Inflammatory macrophage (primary cell): ENCODE results near the gene C10orf53.

Source experiments
- DNase-seq, 2 donors: peaks; one replicate each; pipeline ENCODE4 v3.0.0-alpha.2; 2020 to 2022
- total RNA-seq, 18 experiments: gene quantifications; one replicate each; lab custom pipeline; 2026; ENCODE audit warnings: mixed read lengths in 6 of 18, inconsistent platforms in 2 of 18; lab: John Stamatoyannopoulos, UW

The C10orf53 gene
- 0 to 0.16 (median 0) reads per million in 18 experiments for total RNA-seq

GRCh38 chr10:49679480-49679893 is at the start of gene C10orf53:
Gene C10orf53 (plus strand): TSS chr10:49679651. CDS start chr10:49679698, 47 bp downstream.
- peak; percentile 50 to 56 for DNase-seq

- DNase-seq = no peak
Measured at GRCh38 chr10:49631975-49632374, 47.5 kb upstream of the C10orf53 start.

GRCh38 chr10:49632406-49633317 is 46.8 kb upstream of the C10orf53 start:
- no peak for DNase-seq

- no peak for DNase-seq
Measured at GRCh38 chr10:49633327-49634068, 46.0 kb upstream of the C10orf53 start.

- no peak for DNase-seq
Measured at GRCh38 chr10:49634069-49634660, 45.3 kb upstream of the C10orf53 start.

GRCh38 chr10:49642311-49642710 is 37.1 kb upstream of the C10orf53 start:
- DNase-seq = no peak

GRCh38 chr10:49643241-49644034 is 36.0 kb upstream of the C10orf53 start:
- DNase-seq = no peak

- DNase-seq = no peak
Measured at GRCh38 chr10:49644035-49644646, 35.3 kb upstream of the C10orf53 start.

GRCh38 chr10:49645417-49645816 is 34.0 kb upstream of the C10orf53 start:
- DNase-seq = no peak

- DNase-seq = peak; percentile 9 to 65
Measured at GRCh38 chr10:49645871-49646870, 33.3 kb upstream of the C10orf53 start.

- no peak for DNase-seq
Measured at GRCh38 chr10:49647554-49647953, 31.9 kb upstream of the C10orf53 start.

GRCh38 chr10:49647985-49648795 is 31.3 kb upstream of the C10orf53 start:
- DNase-seq = no peak

- DNase-seq = no peak
Measured at GRCh38 chr10:49649294-49649693, 30.2 kb upstream of the C10orf53 start.

GRCh38 chr10:49649936-49650723 is 29.3 kb upstream of the C10orf53 start:
- DNase-seq = no peak

- no peak for DNase-seq
Measured at GRCh38 chr10:49650724-49651034, 28.8 kb upstream of the C10orf53 start.

GRCh38 chr10:49651039-49651835 is 28.2 kb upstream of the C10orf53 start:
- DNase-seq = no peak

- DNase-seq = no peak
Measured at GRCh38 chr10:49651917-49652316, 27.5 kb upstream of the C10orf53 start.
